K562 (cell line): ENCODE results near the gene AP3S2. TPM values are rescaled to one million over a fixed set of nuclear protein-coding genes. Genes with fewer than 3 reads are reported as not detected.

Experiments
- ATAC-seq: fragments of 200-7000 bp; cut with Tn5 transposase; 3 replicates; pipeline ENCODE4 v1.9.1; 2020; ENCODE audit warnings: moderate library complexity
- BruUV-seq: library from RNA; stranded (reverse); fragments of 400-500 nt; replicated peaks from 2 replicates; lab custom pipeline; 2021; lab: Mats Ljungman, UMichigan
- CTCF ChIA-PET: fragments of 300-600 bp; formaldehyde crosslinking; extraction: SDS; loops from one replicate; lab custom pipeline; 2021; ENCODE audit warnings: low intra/inter-chr PET ratio; lab: Yijun Ruan, JAX
- POLR2A ChIA-PET: fragments of 300-600, 350-650 bp; sonication (Branson Sonifier 250); formaldehyde crosslinking; extraction: SDS; loops from one replicate; lab custom pipeline; 2021; ENCODE audit warnings: antibody characterized with exemption, inconsistent platforms; lab: Yijun Ruan, JAX
- DNase-seq, 4 experiments: peaks; one replicate each; pipeline versions ENCODE4 v3.0.0 to v3.0.0-alpha.2; 2011 to 2018; ENCODE audit warnings: low spot score in 3 of 4, mixed read lengths in 3 of 4; ENCODE audit errors: extremely low read depth in 1 of 4
- FAIRE-seq: peaks from 2 replicates; lab custom pipeline; 2011; peaks lifted over from hg19 to GRCh38; lab: Jason Lieb, UNC
- H2AFZ ChIP-seq: 2 replicates; pipeline ENCODE4 v1.6.0; 2011; ENCODE audit warnings: low read depth, low read length, control low read depth, inconsistent platforms
- H3K27ac ChIP-seq: fragments of 200-600 bp; 3 replicates; pipeline ENCODE4 v1.8.0; 2011; ENCODE audit warnings: low read depth, mild to moderate bottlenecking, control low read depth, inconsistent platforms, low read length, moderate library complexity, mixed read lengths; ENCODE audit errors: extremely low read depth
- H3K27me3 ChIP-seq, 2 experiments: fragments of 300-600 bp in 1 of 2; 2 replicates in 1 of 2; 3 replicates in 1 of 2; pipeline versions ENCODE4 v1.6.0 to v1.8.0; 2011; ENCODE audit warnings: inconsistent platforms in 2 of 2, low read length in 2 of 2, mild to moderate bottlenecking in 1 of 2, mixed read lengths in 1 of 2, moderate library complexity in 1 of 2; ENCODE audit not compliant: control insufficient read depth in 2 of 2, insufficient read depth in 2 of 2
- H3K36me3 ChIP-seq: fragments of 300-600 bp; 3 replicates; pipeline ENCODE4 v1.8.0; 2011; ENCODE audit warnings: mild to moderate bottlenecking, low read length, inconsistent platforms; ENCODE audit not compliant: control insufficient read depth, insufficient read depth
- H3K4me1 ChIP-seq, 2 experiments: fragments of 200-600 bp in 1 of 2; replicated peaks in 1 of 2; 2 replicates in 1 of 2; 3 replicates in 1 of 2; pipeline versions ENCODE4 v1.5.1 to v1.8.0; 2011; ENCODE audit warnings: inconsistent platforms in 2 of 2, low read length in 2 of 2, mild to moderate bottlenecking in 1 of 2, mixed read lengths in 1 of 2, moderate library complexity in 1 of 2; ENCODE audit not compliant: control insufficient read depth in 2 of 2, insufficient read depth in 2 of 2
- H3K4me2 ChIP-seq: 2 replicates; pipeline ENCODE4 v1.6.1; 2011; ENCODE audit warnings: low read length, control low read depth, inconsistent platforms, mixed read lengths; ENCODE audit not compliant: insufficient read depth
- H3K4me3 ChIP-seq: fragments of 200-600 bp; sonication (generic), shearing (Covaris generic); 2 replicates; pipeline ENCODE4 v1.5.1; 2016; ENCODE audit warnings: control low read depth, inconsistent platforms
- H3K79me2 ChIP-seq: fragments of 200-600 bp; 3 replicates; pipeline ENCODE4 v1.8.0; 2011; ENCODE audit warnings: low read length, inconsistent platforms; ENCODE audit not compliant: control insufficient read depth, insufficient read depth
- H3K9ac ChIP-seq, 2 experiments: 2 replicates each; pipeline versions ENCODE4 v1.6.0 to v1.6.1; 2011; ENCODE audit warnings: low read depth in 2 of 2, low read length in 2 of 2, control low read depth in 1 of 2, inconsistent platforms in 1 of 2, mild to moderate bottlenecking in 1 of 2, mixed read lengths in 1 of 2; ENCODE audit not compliant: insufficient read depth in 1 of 2
- H3K9me1 ChIP-seq: one replicate; pipeline ENCODE4 v1.6.0; 2011; ENCODE audit warnings: inconsistent platforms, mild to moderate bottlenecking, low read length, moderate library complexity; ENCODE audit not compliant: control insufficient read depth, insufficient read depth
- H3K9me3 ChIP-seq: replicated peaks from 2 replicates; pipeline ENCODE4 v1.5.1; 2011; ENCODE audit warnings: low read depth, low read length, inconsistent platforms; ENCODE audit not compliant: control insufficient read depth, insufficient read depth
- H4K20me1 ChIP-seq: replicated peaks from 2 replicates; pipeline ENCODE4 v1.6.1; 2011; ENCODE audit warnings: low read length, inconsistent platforms, mixed read lengths; ENCODE audit not compliant: control insufficient read depth, insufficient read depth
- PRDM10 ChIP-seq: fragments of 450-650 bp; IDR thresholded peaks from 2 replicates; pipeline ENCODE4 v1.6.1; 2018; ENCODE audit not compliant: partially characterized antibody
- PTBP1 ChIP-seq: fragments of 200-400 bp; formaldehyde crosslinking; IDR thresholded peaks from 2 replicates; pipeline ENCODE4 v1.6.1; 2017; ENCODE audit warnings: low read depth, low read length
- RBM17 ChIP-seq: fragments of 200-400 bp; formaldehyde crosslinking; IDR thresholded peaks from 2 replicates; pipeline ENCODE4 v1.6.1; 2017; ENCODE audit warnings: low read depth, mild to moderate bottlenecking, low read length, borderline replicate concordance
- RFX1 ChIP-seq: fragments of 450-650 bp; IDR thresholded peaks from 2 replicates; pipeline ENCODE4 v1.6.1; 2016; ENCODE audit warnings: mild to moderate bottlenecking, moderate library complexity
- ZBTB40 ChIP-seq, 2 experiments: fragments of 450-650 bp in 1 of 2; sonication (generic) in 1 of 2; formaldehyde crosslinking in 1 of 2; IDR thresholded peaks; 2 replicates each; pipeline versions ENCODE4 v1.7.1 to v1.9.0; 2016 to 2022; ENCODE audit warnings: inconsistent platforms in 1 of 2, mild to moderate bottlenecking in 1 of 2, missing genetic modification reagents in 1 of 2
- ZNF12 ChIP-seq: sonication (generic); formaldehyde crosslinking; IDR thresholded peaks from 2 replicates; pipeline ENCODE4 v1.4.0; 2020; ENCODE audit warnings: mild to moderate bottlenecking, missing genetic modification reagents
- ZNF253 ChIP-seq: fragments of 250-450 bp; sonication (Bioruptor Pico); conservative IDR thresholded peaks from 2 replicates; pipeline ENCODE4 v1.6.1; 2021; ENCODE audit warnings: mild to moderate bottlenecking
- WGBS: fragments of 100-300 bp; shearing (Covaris generic); methylation state at CpG from one replicate; pipeline ENCODE4 v1.1.6; 2016; ENCODE audit warnings: low coverage, mixed read lengths; ENCODE audit not compliant: insufficient coverage; ENCODE audit errors: missing lambda C conversion rate; 5-methylcytosine and 5-hydroxymethylcytosine counted together
- in situ Hi-C: fragments of 300-500 bp; cut with MboI; formaldehyde crosslinking; loops from 4 replicates; pipeline ENCODE4 v1.15.0; 2018; ENCODE audit warnings: inconsistent platforms, mixed read lengths
- intact Hi-C: fragments of 100-400 bp; cut with micrococcal nuclease; formaldehyde crosslinking; loops from 2 replicates; pipeline ENCODE4 v1.14.2; 2022
- polyA plus RNA-seq, 8 experiments: library from polyadenylated mRNA; depleted of rRNA in 4 of 8; stranded (reverse) in 5 of 8; unstranded in 3 of 8; fragments of >200 nt; fragmentation: Nextera tagmentation in 2 of 8; fragmentation: Illumina TruSeq in 1 of 8; extraction: Ambion mirVana in 2 of 8; extraction: Trizol in 1 of 8; gene quantifications; 2 replicates each; pipeline versions ENCODE4 v1.2.1 to v1.2.3, GENCODE V29; 2011 to 2014; ENCODE audit warnings: inconsistent platforms in 1 of 8, missing spikeins in 1 of 8
- total RNA-seq, 7 experiments: library from RNA; depleted of rRNA in 6 of 7; stranded (reverse); fragments of >200 nt in 6 of 7; fragmentation: Illumina TruSeq in 2 of 7; extraction: Trizol in 2 of 7; gene quantifications; 2 replicates each; pipeline versions ENCODE4 v1.2.1 to v1.2.3, GENCODE V29; 2011 to 2021; ENCODE audit warnings: low replicate concordance in 1 of 7
- TF ChIP-seq, protein P1 (sequence below): fragments of 450-650 bp; IDR thresholded peaks from 2 replicates; pipeline ENCODE4 v1.6.1; 2016; ENCODE audit warnings: missing biosample characterization, missing genetic modification characterization

AP3S2 gene
- total and polyA plus RNA-seq, 9 of the 15 experiments (the other 6 are each of a cell fraction or from before 2014, with no cell fraction given), result 16.4 to 54.1 (median 37.4) TPM

GRCh38 chr15:89790661-89791060 is 103.1 kb downstream of the AP3S2 start:
- no peak overlapping the region for H3K27ac ChIP-seq
- TF ChIP-seq, protein P1, sequence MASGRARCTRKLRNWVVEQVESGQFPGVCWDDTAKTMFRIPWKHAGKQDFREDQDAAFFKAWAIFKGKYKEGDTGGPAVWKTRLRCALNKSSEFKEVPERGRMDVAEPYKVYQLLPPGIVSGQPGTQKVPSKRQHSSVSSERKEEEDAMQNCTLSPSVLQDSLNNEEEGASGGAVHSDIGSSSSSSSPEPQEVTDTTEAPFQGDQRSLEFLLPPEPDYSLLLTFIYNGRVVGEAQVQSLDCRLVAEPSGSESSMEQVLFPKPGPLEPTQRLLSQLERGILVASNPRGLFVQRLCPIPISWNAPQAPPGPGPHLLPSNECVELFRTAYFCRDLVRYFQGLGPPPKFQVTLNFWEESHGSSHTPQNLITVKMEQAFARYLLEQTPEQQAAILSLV (tag), result no peak
- TF ChIP-seq RBM17 (no peak), RFX1 (no peak), ZNF12 (no peak), ZBTB40 (IDR thresholded peaks at IDR 0.05) (no peak), ZBTB40 (CRISPR knock-in tag; IDR thresholded peaks at IDR 0.05) (no peak), ZNF253 (CRISPR knock-in tag) (no peak), PTBP1 (no peak), PRDM10 (peak; percentile 49)

More at GRCh38 chr15:89790661-89791060, 103.1 kb downstream of the AP3S2 start:
- no peak overlapping the region for H3K9ac ChIP-seq
- H3K4me2 ChIP-seq, result no peak overlapping the region
- DNase-seq (no peak), FAIRE-seq (no peak), ATAC-seq (no peak)
- no peaks in the 10 kb centered on the region for H3K27me3 ChIP-seq
- ChIA-PET POLR2A (interaction anchor here (0.6 kb wide), 1 partner anchor 59 kb away, joined by 3 read pairs; no protein-coding TSS in a partner anchor), CTCF (no interaction called here)
- 66% methylated on average over 16 of the region's 16 CpGs for WGBS
- H3K36me3 ChIP-seq, result no peaks in the 10 kb centered on the region
- intact Hi-C loops, result no loop called here
- no TSS peak for BruUV-seq
- no peak overlapping the region for H3K4me3 ChIP-seq
- no peaks in the 10 kb centered on the region for H3K79me2 ChIP-seq
- H2AFZ ChIP-seq, result no peak overlapping the region
- peaks cover 0 to 8% of the 10 kb centered on the region in 2 experiments; a peak in 2 of 5 replicates for H3K4me1 ChIP-seq
- H3K9me3 ChIP-seq, result no peaks in the 10 kb centered on the region; the same call in 1 of the 2 replicates
- no peaks in the 10 kb centered on the region for H4K20me1 ChIP-seq
- H3K9me1 ChIP-seq, result no peaks in the 10 kb centered on the region
- in situ Hi-C loops, result no loop called here
